Measurements from ENCODE around the gene MGAT4D.

- TF ChIP-seq CTCF (IDR thresholded peaks at IDR 0.05) (no peak), POLR2A (IDR thresholded peaks at IDR 0.05) (no peak)
These were observed 71.4 kb downstream of the MGAT4D start for GRCh38 chr4:140426610-140427105.
